HCT116 (cell line): ENCODE measurements around the gene IQCH.

ENCODE experiments used
- CTCF ChIP-seq, 3 experiments: fragments of 200-600 bp in 1 of 3; sonication (generic) in 1 of 3; IDR thresholded peaks in 2 of 3; conservative IDR thresholded peaks in 1 of 3; 2 replicates each; pipeline ENCODE4 v1.5.1; 2012 to 2017; ENCODE audit warnings: low read depth in 2 of 3, low read length in 2 of 3, antibody characterized with exemption in 1 of 3, borderline replicate concordance in 1 of 3, control low read depth in 1 of 3, mild to moderate bottlenecking in 1 of 3, mixed read lengths in 1 of 3, mixed run types in 1 of 3, moderate library complexity in 1 of 3; ENCODE audit not compliant: insufficient read depth in 1 of 3
- EZH2 ChIP-seq: fragments of 200-600 bp; sonication (generic); IDR thresholded peaks from 2 replicates; pipeline ENCODE4 v1.6.1; 2017; ENCODE audit warnings: antibody characterized with exemption, mixed run types
- FOSL1 ChIP-seq: IDR thresholded peaks from 2 replicates; pipeline ENCODE4 v1.6.1; 2012; ENCODE audit warnings: low read depth
- JUND ChIP-seq: IDR thresholded peaks from 2 replicates; pipeline ENCODE4 v1.6.1; 2012
- POLR2A ChIP-seq: IDR thresholded peaks from 2 replicates; pipeline ENCODE4 v1.7.0; 2011; ENCODE audit warnings: borderline replicate concordance; ENCODE audit not compliant: insufficient read depth, insufficient read length; ENCODE audit errors: extremely low read depth
- POLR2AphosphoS5 ChIP-seq: IDR thresholded peaks from 2 replicates; pipeline ENCODE4 v1.6.1; 2011; ENCODE audit warnings: mild to moderate bottlenecking, low read depth, low read length, moderate library complexity
- SP1 ChIP-seq: IDR thresholded peaks from 2 replicates; pipeline ENCODE4 v1.6.1; 2012; ENCODE audit warnings: low read depth
- SRF ChIP-seq: IDR thresholded peaks from 2 replicates; pipeline ENCODE4 v1.6.1; 2012; ENCODE audit warnings: low read depth
- TCF7L2 ChIP-seq: IDR thresholded peaks from 2 replicates; pipeline ENCODE4 v1.7.0; 2011; ENCODE audit warnings: borderline replicate concordance, inconsistent platforms; ENCODE audit not compliant: insufficient read depth, insufficient read length; ENCODE audit errors: extremely low read depth
- ZNF274 ChIP-seq: fragments of 200-500 bp; sonication (Bioruptor generic); IDR thresholded peaks from 2 replicates; pipeline ENCODE4 v1.6.1; 2014; ENCODE audit warnings: mild to moderate bottlenecking, low read depth, low read length, inconsistent platforms

DNA sequence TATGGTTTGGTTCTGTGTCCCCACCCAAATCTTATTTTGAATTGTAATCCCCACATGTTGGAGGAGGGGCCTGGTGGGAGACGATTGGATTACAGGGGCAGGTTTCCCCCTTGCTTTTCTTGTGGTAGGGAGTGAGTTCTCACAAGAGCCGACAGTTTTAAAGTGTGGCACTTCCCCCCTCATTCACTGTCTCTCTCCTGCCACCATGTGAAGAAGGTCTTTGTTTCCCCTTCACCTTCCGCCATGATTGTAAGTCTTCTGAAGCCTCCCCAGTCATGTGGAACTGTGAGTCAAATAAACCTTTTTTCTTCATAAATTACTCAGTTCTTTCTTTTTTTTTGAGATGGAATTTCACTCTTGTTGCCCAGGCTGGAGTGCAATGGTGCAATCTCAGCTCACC, 124.9 kb downstream of the IQCH start:
- no peak for TF ChIP-seq JUND
- no peak for TF ChIP-seq CTCF (IDR thresholded peaks at IDR 0.05 in 2 of 3, conservative IDR thresholded peaks at IDR 0.05 in 1 of 3; ENCODE audit: borderline replicate concordance in 1 of 3, insufficient read depth in 1 of 3, low read depth in 2 of 3, low read length in 2 of 3)
- TF ChIP-seq EZH2 = no peak
- no peak for TF ChIP-seq POLR2AphosphoS5
- TF ChIP-seq FOSL1 = no peak
- no peak for TF ChIP-seq TCF7L2
- TF ChIP-seq POLR2A = no peak
- no peak for TF ChIP-seq SRF
- no peak for TF ChIP-seq SP1
- no peak for TF ChIP-seq ZNF274
